ENCODE results near the gene RNF31.

Gene RNF31

GRCh38 chr14:24132976-24133375 is 14.3 kb upstream of the RNF31 start:
- Histone ChIP-seq H3K4me3 (replicated peaks; ENCODE audit: insufficient read depth, low read length) (no peak overlapping the region), H3K27ac (replicated peaks) (no peak overlapping the region), H3K27me3 (ENCODE audit: insufficient read depth, poor library complexity, severe bottlenecking) (no peaks in the 10 kb centered on the region)
- no peak for TF ChIP-seq GABPA (IDR thresholded peaks at IDR 0.05; ENCODE audit: low read depth)
- TF ChIP-seq SPI1 (IDR thresholded peaks at IDR 0.05; ENCODE audit: borderline replicate concordance, low read depth), result no peak
- no peak for TF ChIP-seq POLR2AphosphoS5 (IDR thresholded peaks at IDR 0.05; ENCODE audit: low read depth)
- TF ChIP-seq, protein P1, sequence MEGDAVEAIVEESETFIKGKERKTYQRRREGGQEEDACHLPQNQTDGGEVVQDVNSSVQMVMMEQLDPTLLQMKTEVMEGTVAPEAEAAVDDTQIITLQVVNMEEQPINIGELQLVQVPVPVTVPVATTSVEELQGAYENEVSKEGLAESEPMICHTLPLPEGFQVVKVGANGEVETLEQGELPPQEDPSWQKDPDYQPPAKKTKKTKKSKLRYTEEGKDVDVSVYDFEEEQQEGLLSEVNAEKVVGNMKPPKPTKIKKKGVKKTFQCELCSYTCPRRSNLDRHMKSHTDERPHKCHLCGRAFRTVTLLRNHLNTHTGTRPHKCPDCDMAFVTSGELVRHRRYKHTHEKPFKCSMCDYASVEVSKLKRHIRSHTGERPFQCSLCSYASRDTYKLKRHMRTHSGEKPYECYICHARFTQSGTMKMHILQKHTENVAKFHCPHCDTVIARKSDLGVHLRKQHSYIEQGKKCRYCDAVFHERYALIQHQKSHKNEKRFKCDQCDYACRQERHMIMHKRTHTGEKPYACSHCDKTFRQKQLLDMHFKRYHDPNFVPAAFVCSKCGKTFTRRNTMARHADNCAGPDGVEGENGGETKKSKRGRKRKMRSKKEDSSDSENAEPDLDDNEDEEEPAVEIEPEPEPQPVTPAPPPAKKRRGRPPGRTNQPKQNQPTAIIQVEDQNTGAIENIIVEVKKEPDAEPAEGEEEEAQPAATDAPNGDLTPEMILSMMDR (IDR thresholded peaks at IDR 0.05; ENCODE audit: insufficient read depth, low read length), result no peak
- TF ChIP-seq, protein P2, sequence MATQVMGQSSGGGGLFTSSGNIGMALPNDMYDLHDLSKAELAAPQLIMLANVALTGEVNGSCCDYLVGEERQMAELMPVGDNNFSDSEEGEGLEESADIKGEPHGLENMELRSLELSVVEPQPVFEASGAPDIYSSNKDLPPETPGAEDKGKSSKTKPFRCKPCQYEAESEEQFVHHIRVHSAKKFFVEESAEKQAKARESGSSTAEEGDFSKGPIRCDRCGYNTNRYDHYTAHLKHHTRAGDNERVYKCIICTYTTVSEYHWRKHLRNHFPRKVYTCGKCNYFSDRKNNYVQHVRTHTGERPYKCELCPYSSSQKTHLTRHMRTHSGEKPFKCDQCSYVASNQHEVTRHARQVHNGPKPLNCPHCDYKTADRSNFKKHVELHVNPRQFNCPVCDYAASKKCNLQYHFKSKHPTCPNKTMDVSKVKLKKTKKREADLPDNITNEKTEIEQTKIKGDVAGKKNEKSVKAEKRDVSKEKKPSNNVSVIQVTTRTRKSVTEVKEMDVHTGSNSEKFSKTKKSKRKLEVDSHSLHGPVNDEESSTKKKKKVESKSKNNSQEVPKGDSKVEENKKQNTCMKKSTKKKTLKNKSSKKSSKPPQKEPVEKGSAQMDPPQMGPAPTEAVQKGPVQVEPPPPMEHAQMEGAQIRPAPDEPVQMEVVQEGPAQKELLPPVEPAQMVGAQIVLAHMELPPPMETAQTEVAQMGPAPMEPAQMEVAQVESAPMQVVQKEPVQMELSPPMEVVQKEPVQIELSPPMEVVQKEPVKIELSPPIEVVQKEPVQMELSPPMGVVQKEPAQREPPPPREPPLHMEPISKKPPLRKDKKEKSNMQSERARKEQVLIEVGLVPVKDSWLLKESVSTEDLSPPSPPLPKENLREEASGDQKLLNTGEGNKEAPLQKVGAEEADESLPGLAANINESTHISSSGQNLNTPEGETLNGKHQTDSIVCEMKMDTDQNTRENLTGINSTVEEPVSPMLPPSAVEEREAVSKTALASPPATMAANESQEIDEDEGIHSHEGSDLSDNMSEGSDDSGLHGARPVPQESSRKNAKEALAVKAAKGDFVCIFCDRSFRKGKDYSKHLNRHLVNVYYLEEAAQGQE (IDR thresholded peaks at IDR 0.05; ENCODE audit: insufficient replicate concordance, low read depth), result no peak
- DNase-seq (ENCODE audit: low read depth in 1 of 2, low spot score in 1 of 2), result no peak

DNA sequence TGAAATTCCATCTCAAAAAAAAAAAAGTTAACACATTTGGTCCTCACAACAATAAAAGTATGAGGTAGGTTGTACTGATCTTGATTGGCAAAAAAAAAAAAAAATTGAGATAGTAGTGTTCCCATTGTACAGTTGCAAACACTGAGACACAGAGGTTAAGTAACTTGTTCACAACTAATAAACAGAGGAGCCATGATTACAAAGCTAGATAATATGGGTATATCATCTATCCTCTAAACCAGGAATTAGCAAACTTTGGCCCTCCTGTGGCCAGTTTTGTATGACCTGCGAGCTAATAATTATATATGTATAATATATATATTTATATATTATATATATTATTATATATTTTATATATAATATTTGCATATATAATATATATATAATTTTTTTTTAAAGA is 13.6 kb upstream of the RNF31 start:
- Histone ChIP-seq H3K27me3 (ENCODE audit: insufficient read depth, poor library complexity, severe bottlenecking) (no peaks in the 10 kb centered on the region), H3K4me3 (replicated peaks; ENCODE audit: insufficient read depth, low read length) (no peak overlapping the region), H3K27ac (replicated peaks) (no peak overlapping the region)
- TF ChIP-seq, protein P1 (IDR thresholded peaks at IDR 0.05; ENCODE audit: insufficient read depth, low read length), result no peak
- TF ChIP-seq GABPA (IDR thresholded peaks at IDR 0.05; ENCODE audit: low read depth) (no peak), POLR2AphosphoS5 (IDR thresholded peaks at IDR 0.05; ENCODE audit: low read depth) (no peak), SPI1 (IDR thresholded peaks at IDR 0.05; ENCODE audit: borderline replicate concordance, low read depth) (no peak)
- TF ChIP-seq, protein P2 (IDR thresholded peaks at IDR 0.05; ENCODE audit: insufficient replicate concordance, low read depth), result no peak
- DNase-seq (ENCODE audit: low read depth in 1 of 2, low spot score in 1 of 2), result no peak

DNA sequence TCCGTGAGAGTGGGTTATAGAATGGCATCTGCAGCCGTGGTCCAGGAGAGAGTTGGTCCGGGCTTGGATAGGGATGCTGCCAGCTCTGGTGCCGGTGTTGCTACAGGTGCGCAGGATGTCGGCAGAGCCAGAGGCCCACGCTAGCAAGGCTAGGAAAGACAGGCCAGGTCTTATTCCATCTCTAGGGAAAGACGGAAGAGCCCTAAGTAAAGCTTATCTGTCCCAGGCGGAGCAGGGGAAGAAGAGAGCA is 11.8 kb upstream of the RNF31 start:
- H3K4me3 ChIP-seq (replicated peaks; ENCODE audit: insufficient read depth, low read length), result peak overlapping the region; percentile 85
- no peak for DNase-seq (ENCODE audit: low read depth in 1 of 2, low spot score in 1 of 2)
- TF ChIP-seq, protein P1 (IDR thresholded peaks at IDR 0.05; ENCODE audit: insufficient read depth, low read length), result no peak
- TF ChIP-seq, protein P2 (IDR thresholded peaks at IDR 0.05; ENCODE audit: insufficient replicate concordance, low read depth), result no peak
- no peak for TF ChIP-seq GABPA (IDR thresholded peaks at IDR 0.05; ENCODE audit: low read depth)
- TF ChIP-seq POLR2AphosphoS5 (IDR thresholded peaks at IDR 0.05; ENCODE audit: low read depth), result no peak
- TF ChIP-seq SPI1 (IDR thresholded peaks at IDR 0.05; ENCODE audit: borderline replicate concordance, low read depth), result no peak
- H3K27ac ChIP-seq (replicated peaks), result peak overlapping the region; percentile 36
- no peaks in the 10 kb centered on the region for H3K27me3 ChIP-seq (ENCODE audit: insufficient read depth, poor library complexity, severe bottlenecking)

Data from HL-60 (cell line).